Coronary artery (tissue), 2 donors: ENCODE results near the gene FAM200B.
A peak's percentile ranks its signal among the peaks of the same experiment; 100 is the strongest.

Source experiments
- DNase-seq: peaks from one replicate; pipeline ENCODE4 v3.0.0-alpha.2; 2017; ENCODE audit warnings: low spot score
- H3K27ac ChIP-seq, 2 donors: fragments of 200-600 bp; sonication (generic); one replicate each; pipeline ENCODE4 v1.5.1; 2016 to 2019
- H3K4me3 ChIP-seq: fragments of 200-600 bp; sonication (generic); 2 replicates; pipeline ENCODE4 v1.5.1; 2016; ENCODE audit warnings: mild to moderate bottlenecking, moderate library complexity
- TF ChIP-seq, protein P1 (sequence below): fragments of 200-600 bp; sonication (generic); IDR thresholded peaks from one replicate; pipeline ENCODE4 v1.5.1; 2019; ENCODE audit warnings: antibody characterized with exemption

FAM200B gene

DNA sequence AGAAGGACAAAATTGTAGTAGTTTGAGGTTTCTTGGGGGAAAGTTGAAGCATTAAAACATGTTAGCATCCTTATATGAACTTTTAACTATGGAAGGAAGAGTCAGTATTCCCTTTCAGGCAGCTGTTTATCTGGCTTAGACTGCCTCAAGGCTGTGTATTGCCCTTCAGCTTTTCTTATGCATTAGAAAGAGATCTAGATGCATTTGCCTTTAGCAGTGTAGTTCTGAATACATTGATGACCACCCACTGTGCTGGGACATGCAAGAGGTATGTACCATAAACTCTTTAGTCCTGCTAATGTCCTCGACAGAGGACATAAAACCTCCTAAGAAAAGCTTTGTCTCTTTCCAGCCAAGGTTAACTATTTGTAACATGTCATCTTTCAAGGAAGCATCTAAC, 2.9 kb downstream of the FAM200B start:
- Histone ChIP-seq H3K27ac (no peak overlapping the region), H3K4me3 (no peak overlapping the region)
- DNase-seq = no peak
- TF ChIP-seq, protein P1, sequence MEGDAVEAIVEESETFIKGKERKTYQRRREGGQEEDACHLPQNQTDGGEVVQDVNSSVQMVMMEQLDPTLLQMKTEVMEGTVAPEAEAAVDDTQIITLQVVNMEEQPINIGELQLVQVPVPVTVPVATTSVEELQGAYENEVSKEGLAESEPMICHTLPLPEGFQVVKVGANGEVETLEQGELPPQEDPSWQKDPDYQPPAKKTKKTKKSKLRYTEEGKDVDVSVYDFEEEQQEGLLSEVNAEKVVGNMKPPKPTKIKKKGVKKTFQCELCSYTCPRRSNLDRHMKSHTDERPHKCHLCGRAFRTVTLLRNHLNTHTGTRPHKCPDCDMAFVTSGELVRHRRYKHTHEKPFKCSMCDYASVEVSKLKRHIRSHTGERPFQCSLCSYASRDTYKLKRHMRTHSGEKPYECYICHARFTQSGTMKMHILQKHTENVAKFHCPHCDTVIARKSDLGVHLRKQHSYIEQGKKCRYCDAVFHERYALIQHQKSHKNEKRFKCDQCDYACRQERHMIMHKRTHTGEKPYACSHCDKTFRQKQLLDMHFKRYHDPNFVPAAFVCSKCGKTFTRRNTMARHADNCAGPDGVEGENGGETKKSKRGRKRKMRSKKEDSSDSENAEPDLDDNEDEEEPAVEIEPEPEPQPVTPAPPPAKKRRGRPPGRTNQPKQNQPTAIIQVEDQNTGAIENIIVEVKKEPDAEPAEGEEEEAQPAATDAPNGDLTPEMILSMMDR = no peak

DNA sequence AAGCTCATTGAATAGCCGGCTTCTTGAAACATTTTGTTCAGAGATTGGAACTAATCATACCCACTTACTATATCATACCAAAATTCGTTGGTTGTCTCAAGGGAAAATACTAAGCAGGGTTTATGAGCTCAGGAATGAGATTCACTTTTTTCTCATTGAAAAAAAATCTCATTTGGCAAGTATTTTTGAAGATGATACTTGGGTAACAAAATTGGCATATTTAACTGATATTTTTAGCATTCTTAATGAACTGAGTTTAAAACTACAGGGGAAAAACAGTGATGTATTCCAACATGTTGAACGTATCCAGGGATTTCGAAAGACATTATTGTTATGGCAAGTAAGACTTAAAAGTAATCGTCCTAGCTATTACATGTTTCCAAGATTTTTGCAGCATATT, 6.4 kb downstream of the FAM200B start:
- TF ChIP-seq, protein P1 = no peak
- Histone ChIP-seq H3K4me3 (no peak overlapping the region), H3K27ac (no peak overlapping the region)
- no peak for DNase-seq

DNA sequence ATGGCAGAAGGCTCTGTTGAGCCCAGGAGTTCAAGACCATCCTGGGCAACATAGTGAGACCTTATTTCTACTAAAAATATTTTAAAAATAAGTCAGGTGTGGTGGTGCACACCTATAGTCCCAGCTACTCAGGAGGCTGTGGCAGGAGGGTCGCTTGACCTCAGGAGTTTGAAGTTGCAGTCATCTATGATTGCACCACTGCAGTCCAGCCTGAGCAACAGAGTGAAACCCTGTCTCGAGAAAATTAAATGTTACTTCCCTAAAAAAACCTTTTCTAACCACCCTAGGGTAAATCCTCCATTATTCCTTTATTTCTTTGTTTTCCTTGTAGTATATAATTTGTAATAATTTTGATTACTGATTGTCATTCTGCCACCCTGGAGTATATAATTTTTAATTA, 7.9 kb downstream of the FAM200B start:
- DNase-seq = no peak
- TF ChIP-seq, protein P1 = no peak
- H3K27ac ChIP-seq = no peak overlapping the region
- H3K4me3 ChIP-seq = no peak overlapping the region

DNA sequence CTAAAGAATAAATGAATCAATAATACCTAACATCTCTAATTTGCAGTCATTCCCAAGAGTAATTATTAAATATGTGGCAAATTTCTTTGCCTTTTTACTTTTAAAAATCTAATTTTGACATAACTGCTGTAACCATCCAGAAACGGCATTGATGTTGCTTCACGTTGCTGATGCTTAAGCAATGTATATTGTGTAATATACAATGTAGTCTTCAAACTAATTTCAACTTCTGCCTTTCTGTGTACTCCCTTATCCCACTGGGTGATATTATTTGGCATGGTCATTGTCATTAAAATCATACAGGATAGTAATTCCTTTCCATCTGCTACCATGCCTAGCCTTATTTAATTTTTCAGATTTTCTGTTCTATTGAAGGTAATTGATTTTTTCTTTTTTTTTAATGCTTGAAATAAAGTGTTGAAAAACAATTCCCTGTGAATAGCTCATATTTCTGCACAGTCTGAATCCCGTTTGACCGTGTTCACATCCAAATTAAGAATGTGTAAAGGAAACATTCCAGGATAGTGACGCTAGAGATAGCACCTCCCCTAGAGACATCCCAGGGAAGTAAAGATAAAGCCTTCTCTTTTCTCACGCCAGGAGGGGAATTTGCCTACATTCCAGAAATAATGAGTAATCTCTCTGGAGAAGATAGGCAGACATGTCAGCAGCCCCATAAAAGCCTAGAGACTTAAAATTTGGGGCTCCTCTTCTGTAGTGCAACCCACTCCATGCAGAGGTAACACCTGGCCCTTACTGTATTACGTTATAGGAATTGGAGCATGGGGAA, 8.6 kb downstream of the FAM200B start:
- H3K27ac ChIP-seq = peak overlapping the region in 1 of 2 donors; percentile 17
- no peak overlapping the region for H3K4me3 ChIP-seq
- DNase-seq = no peak
- TF ChIP-seq, protein P1 = no peak

DNA sequence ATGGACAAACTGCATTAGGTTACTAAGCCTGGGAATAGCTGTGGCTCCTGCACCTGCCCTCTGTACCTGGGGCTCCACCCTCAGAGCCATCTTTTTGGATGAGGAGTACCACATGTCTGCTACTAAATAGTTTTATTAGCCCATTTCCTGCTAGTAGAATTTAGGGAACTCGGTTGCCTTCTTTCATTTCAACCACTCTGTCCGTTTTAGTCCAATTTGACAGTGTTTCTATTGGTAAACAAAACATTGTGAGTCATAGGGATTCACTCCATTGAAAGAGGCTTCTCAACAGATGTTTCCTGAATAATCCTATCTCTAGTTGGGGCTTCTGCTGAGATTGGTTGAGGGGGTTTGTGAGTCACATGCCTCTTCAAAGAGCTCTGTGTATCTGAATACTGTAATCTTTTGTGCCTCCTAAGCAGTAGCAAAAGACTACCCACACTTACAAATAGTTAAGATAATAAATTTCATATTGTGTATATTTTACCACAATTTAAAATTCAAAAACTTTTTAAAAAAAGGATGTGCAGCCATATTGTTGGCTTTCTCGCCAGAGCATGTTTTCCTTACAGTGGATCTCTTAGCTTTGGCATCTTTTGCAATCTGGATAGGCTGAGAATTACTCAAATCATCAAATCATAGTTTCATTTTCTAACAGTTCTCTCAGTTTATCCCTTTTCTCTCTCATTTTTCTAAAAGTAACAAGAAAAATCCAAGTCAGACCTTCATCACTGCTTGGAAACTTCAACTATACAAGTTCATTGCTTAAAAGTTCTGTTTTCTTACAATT, 9.9 kb downstream of the FAM200B start:
- Histone ChIP-seq H3K27ac (peak overlapping the region in 1 of 2 donors; percentile 17), H3K4me3 (no peak overlapping the region)
- no peak for DNase-seq
- TF ChIP-seq, protein P1 = no peak

DNA sequence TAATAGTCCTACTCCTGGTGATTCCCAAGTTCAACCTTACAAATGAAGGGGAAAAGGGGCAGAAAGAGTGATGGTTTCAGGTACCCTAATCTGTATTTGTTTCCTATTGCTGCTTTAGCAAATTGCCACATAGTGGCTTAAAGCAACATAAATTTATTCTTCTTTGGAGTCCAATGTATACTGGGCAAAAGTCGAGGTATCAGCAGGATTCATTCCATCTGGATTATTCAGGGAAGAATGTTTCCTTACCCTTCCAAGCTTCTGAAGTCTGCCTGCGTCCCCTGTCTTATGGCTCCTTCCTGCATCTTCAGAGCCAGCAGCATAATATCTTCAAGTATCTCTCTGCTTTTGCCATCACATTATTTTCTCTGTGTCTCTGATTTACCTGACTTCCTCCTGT, 11.0 kb downstream of the FAM200B start:
- TF ChIP-seq, protein P1 = no peak
- no peak for DNase-seq
- Histone ChIP-seq H3K4me3 (no peak overlapping the region), H3K27ac (no peak overlapping the region)
